GM18505 (cell line): ENCODE data around the gene DHRS4L2.
"Not testable (repeated sequence)": the region's sequence is repeated elsewhere in the genome, so short reads cannot be mapped to it uniquely, and the experiment has no call there.

Experiments used
- ATAC-seq: cut with Tn5 transposase; IDR thresholded peaks from one replicate; pipeline ENCODE4 v1.9.1; 2021; ENCODE audit not compliant: unreplicated experiment
- POLR2A ChIP-seq: IDR thresholded peaks from 4 replicates; pipeline ENCODE4 v1.6.1; 2011; ENCODE audit warnings: borderline replicate concordance; ENCODE audit not compliant: insufficient read depth, insufficient read length; ENCODE audit errors: extremely low read depth

Gene DHRS4L2

GRCh38 chr14:24037658-24038037, 48.9 kb downstream of the DHRS4L2 start:
- ATAC-seq: no peak
- TF ChIP-seq POLR2A: no peak

GRCh38 chr14:24038686-24039085, 50.0 kb downstream of the DHRS4L2 start:
- no peak for ATAC-seq
- no peak for TF ChIP-seq POLR2A

- TF ChIP-seq POLR2A: no peak
- ATAC-seq: no peak
Observed at GRCh38 chr14:24040692-24041091, 52.0 kb downstream of the DHRS4L2 start.

GRCh38 chr14:24042746-24043145, 54.0 kb downstream of the DHRS4L2 start:
- no peak for TF ChIP-seq POLR2A
- ATAC-seq: no peak

- ATAC-seq: not testable (repeated sequence)
Observed at GRCh38 chr14:24049002-24049401, 60.3 kb downstream of the DHRS4L2 start.

- ATAC-seq: not testable (repeated sequence)
Observed at GRCh38 chr14:24050753-24051152, 62.0 kb downstream of the DHRS4L2 start.

- no peak for ATAC-seq
Observed at GRCh38 chr14:24051176-24051788, 62.6 kb downstream of the DHRS4L2 start.

GRCh38 chr14:24051789-24052655, 63.3 kb downstream of the DHRS4L2 start, which contains the start of gene CARMIL3:
TSS of gene CARMIL3 (plus strand) at chr14:24052009. CDS start at chr14:24052154, 145 bp downstream.
- ATAC-seq: peak; percentile 62
- peak; percentile 51 for TF ChIP-seq POLR2A

More at GRCh38 chr14:24051176-24051788, 62.6 kb downstream of the DHRS4L2 start:
- no peak for TF ChIP-seq POLR2A

GRCh38 chr14:24052656-24053547, 64.2 kb downstream of the DHRS4L2 start:
- no peak for TF ChIP-seq POLR2A
- no peak for ATAC-seq

GRCh38 chr14:24053548-24054323, 65.0 kb downstream of the DHRS4L2 start:
- no peak for ATAC-seq
- no peak for TF ChIP-seq POLR2A

GRCh38 chr14:24054324-24054641, 65.6 kb downstream of the DHRS4L2 start:
- no peak for TF ChIP-seq POLR2A
- ATAC-seq: no peak

- ATAC-seq: no peak
- no peak for TF ChIP-seq POLR2A
Observed at GRCh38 chr14:24054646-24055045, 65.9 kb downstream of the DHRS4L2 start.
